Stimulated activated CD4-positive, alpha-beta T cell treated with anti-CD3 and anti-CD28 coated beads, Interleukin-2, amount 100 ng/mL, for 48 hours (primary cell): ENCODE measurements around the gene NT5DC3.
A peak's percentile ranks its signal among the peaks of the same experiment; 100 is the strongest.

ENCODE experiments used
- DNase-seq, 2 donors: peaks; one replicate each; pipeline ENCODE4 v3.0.0-alpha.2; 2020

Gene NT5DC3

GRCh38 chr12:103840876-103841689 lies at the start of gene NT5DC3:
NT5DC3 (minus strand) TSS chr12:103841234; CDS start chr12:103841156, 78 bp downstream.
- peak; percentile 71 to 83 for DNase-seq

- DNase-seq, result no peak
These were observed 46.7 kb upstream of the NT5DC3 start for GRCh38 chr12:103887738-103888137.

- DNase-seq, result no peak
These were observed 45.3 kb upstream of the NT5DC3 start for GRCh38 chr12:103886195-103886797.

GRCh38 chr12:103884316-103884715 lies 43.3 kb upstream of the NT5DC3 start:
- DNase-seq, result no peak

GRCh38 chr12:103883908-103884307 lies 42.9 kb upstream of the NT5DC3 start:
- DNase-seq, result no peak

GRCh38 chr12:103882861-103883596 lies 42.0 kb upstream of the NT5DC3 start:
- DNase-seq, result no peak

- DNase-seq, result no peak
These were observed 40.2 kb upstream of the NT5DC3 start for GRCh38 chr12:103881261-103881660.

GRCh38 chr12:103880299-103881142 lies 39.5 kb upstream of the NT5DC3 start:
- no peak for DNase-seq

GRCh38 chr12:103879878-103880277 lies 38.8 kb upstream of the NT5DC3 start:
- no peak for DNase-seq

- no peak for DNase-seq
These were observed 38.1 kb upstream of the NT5DC3 start for GRCh38 chr12:103879048-103879692.

- DNase-seq, result peak; percentile 49 to 58
These were observed 37.0 kb upstream of the NT5DC3 start for GRCh38 chr12:103877934-103878510.

GRCh38 chr12:103877288-103877687 lies 36.3 kb upstream of the NT5DC3 start:
- DNase-seq, result no peak

- no peak for DNase-seq
These were observed 34.6 kb upstream of the NT5DC3 start for GRCh38 chr12:103875666-103876065.

GRCh38 chr12:103868215-103868614 lies 27.2 kb upstream of the NT5DC3 start:
- no peak for DNase-seq

GRCh38 chr12:103865151-103865730 lies 24.2 kb upstream of the NT5DC3 start:
- no peak for DNase-seq

- DNase-seq, result no peak
These were observed 23.7 kb upstream of the NT5DC3 start for GRCh38 chr12:103864710-103865109.

- DNase-seq, result no peak
These were observed 18.0 kb upstream of the NT5DC3 start for GRCh38 chr12:103858953-103859601.

GRCh38 chr12:103858335-103858734 lies 17.3 kb upstream of the NT5DC3 start:
- no peak for DNase-seq

- DNase-seq, result no peak
These were observed 16.1 kb upstream of the NT5DC3 start for GRCh38 chr12:103857164-103857563.

- no peak for DNase-seq
These were observed 15.0 kb upstream of the NT5DC3 start for GRCh38 chr12:103855896-103856657.
